SU-DHL-6 (cell line): ENCODE measurements around the gene NMRK1.
A peak's percentile ranks its signal among the peaks of the same experiment; 100 is the strongest.

ENCODE experiments used
- H2AFZ ChIP-seq: fragments of 200-600 bp; sonication (generic); 2 replicates; pipeline ENCODE4 v1.6.1; 2014; ENCODE audit warnings: low read depth, mild to moderate bottlenecking, moderate library complexity, mixed read lengths, antibody characterized with exemption, low read length; ENCODE audit not compliant: severe bottlenecking
- H3F3A ChIP-seq: fragments of 200-600 bp; shearing (Covaris generic); 2 replicates; pipeline ENCODE4 v1.6.0; 2016; ENCODE audit warnings: antibody characterized with exemption, mild to moderate bottlenecking; ENCODE audit not compliant: insufficient read depth
- H3K27ac ChIP-seq: fragments of 200-600 bp; sonication (generic); 2 replicates; pipeline ENCODE4 v1.5.1; 2016; ENCODE audit warnings: low read depth, mild to moderate bottlenecking, low read length, moderate library complexity, mixed read lengths
- H3K27me3 ChIP-seq: fragments of 200-600 bp; sonication (generic), shearing (Covaris generic); 2 replicates; pipeline ENCODE4 v1.6.0; 2014; ENCODE audit warnings: mild to moderate bottlenecking, low read length
- H3K36me3 ChIP-seq: fragments of 200-600 bp; sonication (generic); 2 replicates; pipeline ENCODE4 v1.6.1; 2014; ENCODE audit warnings: mild to moderate bottlenecking, low read length, mixed read lengths
- H3K4me2 ChIP-seq: fragments of 300-600, 200-600 bp; shearing (Covaris generic), sonication (generic); 2 replicates; pipeline ENCODE4 v1.6.0; 2014; ENCODE audit warnings: low read length, low read depth, mild to moderate bottlenecking; ENCODE audit not compliant: poor library complexity, severe bottlenecking
- H3K4me3 ChIP-seq: fragments of 200-600 bp; sonication (generic); 2 replicates; pipeline ENCODE4 v1.5.1; 2014; ENCODE audit warnings: antibody characterized with exemption, low read length, mild to moderate bottlenecking, mixed read lengths; ENCODE audit not compliant: insufficient read depth, poor library complexity, severe bottlenecking
- H3K79me2 ChIP-seq: fragments of 200-600 bp; sonication (generic); 2 replicates; pipeline ENCODE4 v1.6.1; 2014; ENCODE audit warnings: mild to moderate bottlenecking, low read length, moderate library complexity; ENCODE audit not compliant: insufficient read depth
- H3K9ac ChIP-seq: fragments of 200-600 bp; sonication (generic); 2 replicates; pipeline ENCODE4 v1.7.0; 2014; ENCODE audit warnings: mild to moderate bottlenecking, low read length
- H3K9me2 ChIP-seq: fragments of 200-600 bp; sonication (generic); replicated peaks from 2 replicates; pipeline ENCODE4 v1.6.1; 2014; ENCODE audit warnings: low read length; ENCODE audit not compliant: insufficient read depth
- H3K9me3 ChIP-seq: fragments of 200-600 bp; sonication (generic); 2 replicates; pipeline ENCODE4 v1.6.1; 2014; ENCODE audit warnings: low read length, mixed read lengths; ENCODE audit not compliant: insufficient read depth
- H4K20me1 ChIP-seq: fragments of 200-600 bp; sonication (generic); 2 replicates; pipeline ENCODE4 v1.6.1; 2014; ENCODE audit warnings: low read depth, mild to moderate bottlenecking, antibody characterized with exemption, low read length, moderate library complexity, mixed read lengths
- CTCF ChIP-seq: fragments of 200-600 bp; sonication (generic); IDR thresholded peaks from one replicate; pipeline ENCODE4 v1.5.1; 2017; ENCODE audit warnings: antibody characterized with exemption, mild to moderate bottlenecking, low read length, moderate library complexity; ENCODE audit not compliant: insufficient read depth, poor library complexity, severe bottlenecking
- EZH2phosphoT487 ChIP-seq: fragments of 200-600 bp; sonication (generic), shearing (Covaris generic); conservative IDR thresholded peaks from 2 replicates; pipeline ENCODE4 v1.6.1; 2018; ENCODE audit warnings: mild to moderate bottlenecking, antibody characterized with exemption, low read length, moderate library complexity, mixed read lengths

NMRK1 gene

GRCh38 chr9:75087824-75088645 lies at the start of gene NMRK1, which contains the start of gene OSTF1:
Gene NMRK1 (minus strand): TSS chr9:75088155. CDS start chr9:75083115, 5,040 bp downstream.
Gene OSTF1 (plus strand): TSS chr9:75088514. CDS start chr9:75088693, 179 bp downstream.
- Histone ChIP-seq H4K20me1 (no peaks in the 10 kb centered on the region; the same call in 1 of the 2 replicates), H3K9ac (peak within 1 kb of the TSS; percentile 70), H3K36me3 (no peaks in the 10 kb centered on the region), H3K79me2 (peaks cover 43% of the 10 kb centered on the region), H3K27ac (peak within 1 kb of the TSS; percentile 57), H3K27me3 (no peaks in the 10 kb centered on the region), H3K9me3 (no peaks in the 10 kb centered on the region), H2AFZ (peak within 1 kb of the TSS; percentile 90), H3K9me2 (no peaks in the 10 kb centered on the region), H3K4me3 (peak within 1 kb of the TSS; percentile 94), H3K4me2 (peak within 1 kb of the TSS; percentile 97), H3F3A (peaks cover 12% of the 10 kb centered on the region)
- TF ChIP-seq EZH2phosphoT487: no peak
- TF ChIP-seq CTCF: no peak

- Histone ChIP-seq H3K4me3 (no peak overlapping the region), H3K9me2 (no peaks in the 10 kb centered on the region), H3K27me3 (no peaks in the 10 kb centered on the region), H3K9ac (no peak overlapping the region), H3K9me3 (no peaks in the 10 kb centered on the region), H3K4me2 (no peak overlapping the region), H3K27ac (no peak overlapping the region), H4K20me1 (no peaks in the 10 kb centered on the region), H3K36me3 (peaks cover 6% of the 10 kb centered on the region; the same call in 1 of the 2 replicates), H3F3A (no peaks in the 10 kb centered on the region), H3K79me2 (no peaks in the 10 kb centered on the region), H2AFZ (no peak overlapping the region)
- TF ChIP-seq EZH2phosphoT487: no peak
- TF ChIP-seq CTCF: no peak
Measured at GRCh38 chr9:75134495-75134894, 46.5 kb upstream of the NMRK1 start.

- Histone ChIP-seq H2AFZ (no peak overlapping the region), H3K9me2 (no peaks in the 10 kb centered on the region), H4K20me1 (no peaks in the 10 kb centered on the region), H3K9ac (no peak overlapping the region), H3K9me3 (no peaks in the 10 kb centered on the region), H3K27me3 (no peaks in the 10 kb centered on the region), H3K79me2 (no peaks in the 10 kb centered on the region), H3F3A (no peaks in the 10 kb centered on the region), H3K4me3 (no peak overlapping the region), H3K4me2 (no peak overlapping the region), H3K27ac (no peak overlapping the region), H3K36me3 (peaks cover 6% of the 10 kb centered on the region; the same call in 1 of the 2 replicates)
- TF ChIP-seq CTCF: no peak
- TF ChIP-seq EZH2phosphoT487: no peak
Measured at GRCh38 chr9:75133396-75133795, 45.4 kb upstream of the NMRK1 start.
